Naive B cell (primary cell): ENCODE measurements around the gene TLDC2. TPM values are rescaled to one million over a fixed set of nuclear protein-coding genes. Genes with fewer than 3 reads are reported as not detected.
"Not testable (repeated sequence)": the region's sequence is repeated elsewhere in the genome, so short reads cannot be mapped to it uniquely, and the experiment has no call there.

Experiments used
- ATAC-seq, 2 donors: fragments of 150-1000 bp; cut with Tn5 transposase; 2 replicates each; pipeline ENCODE4 v1.10.0; 2021; ENCODE audit warnings: low read depth in 2 of 2, mild to moderate bottlenecking in 2 of 2, moderate library complexity in 2 of 2
- DNase-seq: peaks from one replicate; pipeline ENCODE4 v3.0.0; 2022
- H3K27ac Mint-ChIP-seq, 6 donors: one replicate each; pipeline ENCODE4 v1.8.0; 2020 to 2022; ENCODE audit warnings: mild to moderate bottlenecking in 6 of 6, mixed read lengths in 6 of 6, moderate library complexity in 5 of 6, inconsistent platforms in 2 of 6
- H3K27me3 Mint-ChIP-seq, 3 donors: one replicate each; pipeline ENCODE4 v1.8.0; 2021 to 2022; ENCODE audit warnings: mixed read lengths in 3 of 3, mild to moderate bottlenecking in 1 of 3
- H3K36me3 Mint-ChIP-seq, 2 donors: one replicate each; pipeline ENCODE4 v1.8.0; 2020 to 2022; ENCODE audit warnings: mixed read lengths in 2 of 2, inconsistent platforms in 1 of 2, mild to moderate bottlenecking in 1 of 2
- H3K4me1 Mint-ChIP-seq, 3 donors: one replicate each; pipeline ENCODE4 v1.8.0; 2020 to 2022; ENCODE audit warnings: mixed read lengths in 3 of 3, inconsistent platforms in 1 of 3, mild to moderate bottlenecking in 1 of 3, moderate library complexity in 1 of 3
- H3K4me3 Mint-ChIP-seq, 8 donors: one replicate each; pipeline ENCODE4 v1.8.0; 2020 to 2022; ENCODE audit warnings: mild to moderate bottlenecking in 8 of 8, mixed read lengths in 8 of 8, moderate library complexity in 8 of 8, inconsistent platforms in 2 of 8
- H3K9me3 Mint-ChIP-seq, 7 donors: one replicate each; pipeline ENCODE4 v1.8.0; 2020 to 2022; ENCODE audit warnings: mixed read lengths in 7 of 7, mild to moderate bottlenecking in 5 of 7, inconsistent platforms in 2 of 7, moderate library complexity in 1 of 7
- polyA plus RNA-seq, 6 donors: library from polyadenylated mRNA; unstranded; fragments of 300-500 nt; fragmentation: Illumina TruSeq; gene quantifications; one replicate each; pipeline ENCODE4 v1.2.3, GENCODE V29; 2021; ENCODE audit warnings: low read depth in 6 of 6

TLDC2 gene
- polyA plus RNA-seq, 6 donors from 2014 or later = 0.27 TPM; not detected in 5

DNA sequence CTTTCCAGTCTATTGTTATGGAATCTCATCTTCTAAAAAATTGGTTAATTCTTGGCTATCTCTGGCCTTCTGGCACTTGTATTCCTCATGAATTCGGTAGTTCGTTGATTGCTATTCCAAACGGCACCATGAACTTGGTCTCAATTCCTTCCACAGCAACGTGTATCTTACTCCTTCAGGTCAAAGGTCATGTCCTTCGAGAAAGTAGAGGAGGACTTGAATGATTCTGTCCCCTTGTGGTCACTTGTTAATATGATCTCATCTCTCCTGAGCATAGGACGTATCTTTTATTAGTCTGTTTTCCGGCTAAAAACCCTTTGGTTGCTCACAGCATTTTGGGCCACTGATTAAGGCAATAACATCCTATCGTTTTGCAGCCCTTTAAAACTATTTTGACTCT is 9.4 kb downstream of the TLDC2 start:
- no peaks in the 10 kb centered on the region for H3K27me3 Mint-ChIP-seq
- no peaks in the 10 kb centered on the region for H3K9me3 Mint-ChIP-seq
- peak overlapping the region in 1 of 6 donors; percentile 60 for H3K27ac Mint-ChIP-seq
- no peak overlapping the region for H3K4me3 Mint-ChIP-seq
- DNase-seq = no peak
- ATAC-seq = no peak
- peaks cover 11 to 15% (median 11%) of the 10 kb centered on the region in 3 donors for H3K4me1 Mint-ChIP-seq
- no peaks in the 10 kb centered on the region for H3K36me3 Mint-ChIP-seq

DNA sequence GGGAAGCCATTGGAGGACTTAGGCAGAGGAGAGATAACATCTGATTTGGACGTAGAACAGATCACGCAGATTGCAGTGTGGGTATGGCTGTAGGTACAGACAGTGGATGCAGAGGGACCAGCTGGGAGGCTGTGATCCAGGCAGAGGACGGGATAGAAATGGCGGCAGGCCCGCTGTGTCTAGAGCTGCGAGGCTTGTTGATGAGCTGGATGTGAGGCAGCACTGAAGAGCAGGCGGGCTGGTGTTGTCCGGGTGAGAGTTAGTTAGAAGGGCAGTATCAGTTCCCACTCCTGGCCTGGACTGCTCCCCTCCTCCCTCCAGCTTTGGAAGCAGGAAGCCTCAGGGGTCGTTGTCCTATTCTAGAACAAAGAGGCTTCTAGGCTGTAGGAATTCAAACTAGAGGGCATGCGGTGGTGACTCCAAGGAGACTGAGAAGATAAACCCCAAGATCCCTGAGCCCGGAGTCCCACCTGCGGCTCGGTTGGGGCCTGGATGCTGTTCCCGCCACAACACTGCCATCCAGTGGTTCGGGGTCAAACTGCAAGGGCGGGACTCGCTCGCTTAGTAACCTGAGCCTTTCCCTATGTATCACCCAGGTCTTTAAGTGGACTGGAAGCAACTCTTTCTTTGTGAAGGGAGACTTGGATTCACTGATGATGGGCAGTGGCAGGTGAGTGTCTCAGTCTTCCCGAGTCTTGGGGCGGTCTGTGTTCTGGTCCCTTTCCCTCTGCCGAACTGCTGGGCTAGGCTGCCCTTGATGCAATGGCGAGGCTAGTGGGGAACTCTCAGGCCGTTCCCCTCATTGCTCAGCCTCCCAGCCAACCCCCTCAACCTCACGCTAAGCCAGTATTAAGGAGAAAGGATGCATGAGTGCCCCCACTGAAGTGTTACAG is 11.2 kb downstream of the TLDC2 start:
- H3K27ac Mint-ChIP-seq = peak overlapping the region in 2 of 6 donors; percentile 37 to 49
- H3K27me3 Mint-ChIP-seq = no peaks in the 10 kb centered on the region
- DNase-seq (peak; percentile 76), ATAC-seq (peak; percentile 86 to 92)
- no peaks in the 10 kb centered on the region for H3K36me3 Mint-ChIP-seq
- H3K4me1 Mint-ChIP-seq = peaks cover 11 to 15% (median 11%) of the 10 kb centered on the region in 3 donors
- H3K9me3 Mint-ChIP-seq = no peaks in the 10 kb centered on the region
- H3K4me3 Mint-ChIP-seq = peak overlapping the region in 4 of 8 donors; percentile 17 to 71 (median 58)

DNA sequence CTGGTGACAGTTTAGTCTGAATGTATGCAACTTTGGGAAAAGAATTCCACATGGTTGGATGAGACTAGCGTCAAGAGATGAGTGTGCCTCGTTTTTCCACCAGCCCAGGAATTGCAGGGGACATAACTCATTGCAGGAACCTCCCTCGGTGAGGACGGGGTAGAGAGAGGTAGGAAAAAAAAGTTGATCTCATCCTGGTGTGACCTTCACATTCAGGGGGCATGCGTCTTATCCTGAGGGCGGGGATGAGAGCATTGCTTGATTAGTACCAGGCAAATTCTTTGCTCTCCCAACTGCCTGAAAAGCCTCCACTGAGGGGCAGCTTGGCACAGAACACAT is 11.8 kb downstream of the TLDC2 start:
- Mint-ChIP-seq H3K4me3 (no peak overlapping the region), H3K27me3 (no peaks in the 10 kb centered on the region), H3K36me3 (no peaks in the 10 kb centered on the region), H3K9me3 (no peaks in the 10 kb centered on the region), H3K4me1 (peaks cover 11 to 15% (median 11%) of the 10 kb centered on the region in 3 donors), H3K27ac (no peak overlapping the region)
- ATAC-seq = no peak
- no peak for DNase-seq

DNA sequence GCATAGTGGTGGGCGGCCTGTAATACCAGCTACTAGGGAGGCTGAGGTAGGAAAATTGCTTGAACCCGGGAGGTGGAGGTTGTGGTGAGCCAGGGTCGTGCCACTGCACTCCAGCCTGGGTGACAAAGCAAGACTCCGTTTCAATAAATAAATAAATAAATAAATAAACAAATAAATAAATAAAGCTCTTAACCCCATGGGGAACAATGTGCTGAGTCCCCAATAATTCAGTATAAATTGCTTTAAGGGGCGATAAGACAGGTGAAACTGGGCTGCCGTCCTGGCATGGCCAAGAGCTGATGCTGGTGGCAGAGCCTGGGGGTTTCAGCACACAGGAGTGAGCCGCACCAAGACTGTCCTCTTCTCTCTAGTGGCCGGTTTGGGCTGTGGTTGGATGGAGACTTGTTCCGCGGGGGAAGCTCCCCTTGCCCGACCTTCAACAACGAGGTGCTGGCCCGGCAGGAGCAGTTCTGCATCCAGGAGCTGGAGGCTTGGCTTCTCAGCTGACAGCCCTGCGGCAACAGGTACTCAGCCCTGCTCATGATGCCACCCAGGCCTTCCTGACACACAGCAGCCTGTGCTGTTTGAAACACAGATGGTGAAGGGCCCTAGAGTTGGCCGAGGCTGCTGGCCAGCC is 13.1 kb downstream of the TLDC2 start:
- H3K4me1 Mint-ChIP-seq = peaks cover 11 to 15% (median 11%) of the 10 kb centered on the region in 3 donors
- H3K9me3 Mint-ChIP-seq = no peaks in the 10 kb centered on the region
- no peaks in the 10 kb centered on the region for H3K27me3 Mint-ChIP-seq
- H3K27ac Mint-ChIP-seq = no peak overlapping the region
- no peak for ATAC-seq
- no peak for DNase-seq
- H3K4me3 Mint-ChIP-seq = no peak overlapping the region
- H3K36me3 Mint-ChIP-seq = no peaks in the 10 kb centered on the region

- DNase-seq = no peak
- Mint-ChIP-seq H3K4me3 (no peak overlapping the region), H3K36me3 (no peaks in the 10 kb centered on the region), H3K27ac (peak overlapping the region in 2 of 6 donors; percentile 8 to 86), H3K4me1 (peaks cover 11 to 15% (median 11%) of the 10 kb centered on the region in 3 donors), H3K27me3 (no peaks in the 10 kb centered on the region), H3K9me3 (no peaks in the 10 kb centered on the region)
- ATAC-seq = no peak
Observed at GRCh38 chr20:36890586-36890985, 14.6 kb downstream of the TLDC2 start.

GRCh38 chr20:36891211-36891610 is 15.3 kb downstream of the TLDC2 start:
- Mint-ChIP-seq H3K9me3 (no peaks in the 10 kb centered on the region), H3K4me1 (peaks cover 11 to 15% (median 11%) of the 10 kb centered on the region in 3 donors), H3K36me3 (no peaks in the 10 kb centered on the region), H3K4me3 (no peak overlapping the region), H3K27ac (no peak overlapping the region), H3K27me3 (no peaks in the 10 kb centered on the region)
- DNase-seq (no peak), ATAC-seq (no peak)

DNA sequence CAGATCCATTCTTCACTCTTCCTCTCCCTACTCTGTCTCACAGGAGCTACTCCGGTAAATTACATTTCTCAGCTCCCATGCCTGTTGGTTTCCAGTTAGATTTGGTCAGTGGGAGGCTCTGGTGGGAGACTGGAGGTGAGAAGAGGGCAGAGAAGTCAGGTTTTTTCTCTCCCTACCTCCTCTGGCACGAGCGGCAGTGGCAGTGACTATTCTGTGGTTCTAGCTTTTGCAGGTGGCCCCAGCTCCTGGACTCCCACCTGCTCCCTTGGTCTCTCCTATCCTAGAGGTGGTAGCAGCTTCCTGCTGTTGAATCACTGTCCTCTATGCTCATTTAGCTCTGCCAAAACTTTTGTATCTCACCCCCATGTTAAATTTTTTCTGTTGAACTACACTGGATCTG is 17.9 kb downstream of the TLDC2 start:
- Mint-ChIP-seq H3K4me3 (no peak overlapping the region), H3K4me1 (no peaks in the 10 kb centered on the region), H3K27ac (peak overlapping the region in 2 of 6 donors; percentile 31 to 44), H3K9me3 (no peaks in the 10 kb centered on the region), H3K27me3 (no peaks in the 10 kb centered on the region), H3K36me3 (peaks cover 0 to 8% of the 10 kb centered on the region in 2 donors)
- DNase-seq = no peak
- ATAC-seq = no peak

DNA sequence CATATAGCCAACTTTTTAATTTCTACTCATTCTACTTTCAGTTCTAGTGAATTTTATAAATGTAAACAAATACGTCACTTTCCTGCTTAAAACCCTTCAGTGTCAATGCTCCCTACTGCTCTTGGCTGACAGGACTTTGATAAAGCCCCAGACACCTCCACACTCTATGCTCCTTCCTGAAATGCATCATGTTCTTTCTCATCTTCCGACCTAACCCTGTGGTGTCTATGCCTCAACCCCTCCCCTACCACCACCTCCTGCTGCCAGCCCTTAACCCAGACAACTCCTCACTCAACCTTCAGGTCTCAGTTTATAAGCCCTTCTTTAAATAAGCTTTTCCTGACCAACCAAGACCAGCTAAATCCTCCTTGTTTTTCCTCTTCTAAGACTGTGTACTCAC is 19.1 kb downstream of the TLDC2 start:
- DNase-seq (no peak), ATAC-seq (no peak)
- Mint-ChIP-seq H3K4me1 (no peaks in the 10 kb centered on the region), H3K27me3 (no peaks in the 10 kb centered on the region), H3K36me3 (peaks cover 0 to 8% of the 10 kb centered on the region in 2 donors), H3K4me3 (no peak overlapping the region), H3K27ac (peak overlapping the region in 3 of 6 donors; percentile 65 to 66 (median 66)), H3K9me3 (no peaks in the 10 kb centered on the region)

- Mint-ChIP-seq H3K4me1 (peaks cover 0 to 3% (median 0%) of the 10 kb centered on the region in 3 donors), H3K27me3 (no peaks in the 10 kb centered on the region), H3K27ac (no peak overlapping the region), H3K9me3 (no peaks in the 10 kb centered on the region), H3K4me3 (no peak overlapping the region), H3K36me3 (peaks cover 6 to 17% of the 10 kb centered on the region in 2 donors)
- DNase-seq (no peak), ATAC-seq (no peak)
Observed at GRCh38 chr20:36904690-36905089, 28.8 kb downstream of the TLDC2 start.

GRCh38 chr20:36905566-36905965 is 29.6 kb downstream of the TLDC2 start:
- H3K36me3 Mint-ChIP-seq = peaks cover 6 to 17% of the 10 kb centered on the region in 2 donors
- H3K27ac Mint-ChIP-seq, DNase-seq, H3K4me3 Mint-ChIP-seq, H3K27me3 Mint-ChIP-seq, H3K4me1 Mint-ChIP-seq, ATAC-seq, H3K9me3 Mint-ChIP-seq: not testable (repeated sequence)

- ATAC-seq, H3K4me1 Mint-ChIP-seq, H3K27me3 Mint-ChIP-seq, H3K4me3 Mint-ChIP-seq, H3K9me3 Mint-ChIP-seq, DNase-seq, H3K27ac Mint-ChIP-seq: not testable (repeated sequence)
- peaks cover 6 to 17% of the 10 kb centered on the region in 2 donors for H3K36me3 Mint-ChIP-seq
Observed at GRCh38 chr20:36906086-36906485, 30.1 kb downstream of the TLDC2 start.

DNA sequence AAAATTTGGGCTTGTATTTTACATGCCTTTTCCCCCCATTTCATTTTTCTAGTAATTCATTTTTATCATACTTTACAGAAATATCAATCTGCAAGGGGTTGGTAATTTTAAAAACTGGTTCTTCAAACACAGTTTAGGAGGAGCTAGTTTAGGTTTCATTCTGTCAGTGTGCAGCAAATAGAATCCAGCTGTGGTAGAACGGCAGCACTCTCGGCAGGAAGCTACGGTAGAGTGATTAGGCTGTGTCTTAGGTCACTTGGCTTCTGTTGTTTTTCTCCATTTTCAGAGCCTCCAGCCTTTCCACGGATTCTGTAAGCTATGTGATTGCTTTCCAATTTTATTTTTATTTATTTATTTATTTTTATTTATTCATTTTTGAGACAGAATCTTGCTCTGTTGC is 32.7 kb downstream of the TLDC2 start:
- H3K36me3 Mint-ChIP-seq = peaks cover 0 to 17% of the 10 kb centered on the region in 2 donors
- DNase-seq = no peak

GRCh38 chr20:36916199-36916598 is 40.3 kb downstream of the TLDC2 start:
- Mint-ChIP-seq H3K36me3 (peaks cover 0 to 19% of the 10 kb centered on the region in 2 donors), H3K27ac (peak overlapping the region in 1 of 6 donors; percentile 70), H3K4me1 (no peaks in the 10 kb centered on the region), H3K27me3 (no peaks in the 10 kb centered on the region), H3K9me3 (no peaks in the 10 kb centered on the region), H3K4me3 (no peak overlapping the region)
- DNase-seq = no peak
- no peak for ATAC-seq

More for the DNA sequence above, 32.7 kb downstream of the TLDC2 start:
- no peak overlapping the region for H3K4me3 Mint-ChIP-seq
- no peaks in the 10 kb centered on the region for H3K27me3 Mint-ChIP-seq
- peak; percentile 41 to 65 for ATAC-seq
- H3K27ac Mint-ChIP-seq = peak overlapping the region in 1 of 6 donors; percentile 21
- no peaks in the 10 kb centered on the region for H3K9me3 Mint-ChIP-seq
- H3K4me1 Mint-ChIP-seq = peaks cover 0 to 3% (median 0%) of the 10 kb centered on the region in 3 donors

DNA sequence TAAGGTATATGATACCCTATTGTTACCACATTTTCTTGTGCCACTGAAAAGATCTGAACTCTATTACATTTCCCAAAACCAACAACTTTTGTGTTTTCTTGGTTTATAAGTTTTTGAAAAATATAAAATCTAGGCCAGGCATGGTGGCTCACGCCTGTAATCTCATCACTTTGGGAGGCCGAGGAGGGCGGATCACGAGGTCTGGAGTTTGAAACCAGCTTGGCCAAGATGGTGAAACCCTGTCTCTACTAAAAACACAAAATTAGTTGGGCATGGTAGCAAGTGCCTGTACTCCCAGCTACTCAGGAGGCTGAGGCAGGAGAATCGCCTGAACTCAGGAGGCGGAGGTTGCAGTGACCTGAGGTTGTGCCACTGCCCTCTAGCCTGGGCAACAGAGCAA is 41.3 kb downstream of the TLDC2 start:
- H3K36me3 Mint-ChIP-seq = peaks cover 0 to 11% of the 10 kb centered on the region in 2 donors
- no peak for ATAC-seq
- H3K4me1 Mint-ChIP-seq = no peaks in the 10 kb centered on the region
- H3K9me3 Mint-ChIP-seq = no peaks in the 10 kb centered on the region
- no peak overlapping the region for H3K27ac Mint-ChIP-seq
- no peak for DNase-seq
- H3K4me3 Mint-ChIP-seq = no peak overlapping the region
- no peaks in the 10 kb centered on the region for H3K27me3 Mint-ChIP-seq
